K562 treated with DMSO at 1 percent for 12 hours (cell line): ENCODE results near the gene EOLA2. TPM values are rescaled to one million over a fixed set of nuclear protein-coding genes. Genes with fewer than 3 reads are reported as not detected.

Experiments used
- total RNA-seq: library from RNA; unstranded; fragments of 300-600 nt; gene quantifications from 2 replicates; pipeline ENCODE4 v1.2.3, GENCODE V29; 2022; ENCODE audit not compliant: insufficient read depth

Gene EOLA2
- 44.9 and 51.9 TPM in 2 replicates for total RNA-seq

GRCh38 chrX:149938427-149938880 lies at the start of gene EOLA2:
EOLA2 (minus strand) TSS chrX:149938491; CDS start chrX:149933874, 4,617 bp downstream.

DNA sequence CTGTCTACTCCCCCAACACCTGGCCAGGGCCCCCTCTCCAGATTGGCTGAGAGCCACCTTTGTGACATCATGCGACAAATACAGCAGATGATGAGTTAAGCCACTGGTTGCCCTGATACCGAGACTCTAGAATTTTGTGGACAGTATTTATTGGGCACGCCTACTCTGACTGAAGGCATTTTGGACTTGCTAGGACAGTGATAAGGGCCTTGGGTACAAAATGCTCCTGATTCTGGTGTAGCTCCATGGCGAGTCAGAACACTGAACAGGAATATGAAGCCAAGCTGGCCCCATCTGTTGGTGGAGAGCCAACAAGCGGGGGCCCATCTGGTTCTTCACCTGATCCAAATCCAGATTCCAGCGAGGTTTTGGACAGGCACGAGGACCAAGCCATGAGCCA lies 8.9 kb downstream of the EOLA2 start, which contains the start of gene HSFX4:
HSFX4 (plus strand) TSS at position 174 of the 400 bp plus-strand sequence; CDS start at position 246, 72 bp downstream.

Other genes starting within 250 kb of the EOLA2 start
- 0.36 TPM in 1 of 2 replicates, not detected in the other for gene MAGEA11, start 226.4 kb downstream of the EOLA2 start, total RNA-seq
- gene HSFX1, start 164.4 kb downstream of the EOLA2 start, total RNA-seq: not detected in 2 replicates
- gene MAGEA9, start 156.6 kb downstream of the EOLA2 start, total RNA-seq: not detected in 2 replicates
- gene MAGEA8, start 57.3 kb downstream of the EOLA2 start, total RNA-seq: 2.9 and 4.4 TPM in 2 replicates
- gene HSFX4, start 8.9 kb downstream of the EOLA2 start, total RNA-seq: not detected in 2 replicates